GM12878 (cell line): ENCODE data around the gene ZNF44. TPM values are rescaled to one million over a fixed set of nuclear protein-coding genes. Genes with fewer than 3 reads are reported as not detected.

Experiments used
- ATAC-seq: fragments of 200-7000 bp; cut with Tn5 transposase; 3 replicates; pipeline ENCODE4 v1.9.1; 2020; ENCODE audit warnings: mild to moderate bottlenecking, moderate library complexity
- BruUV-seq: library from RNA; stranded (reverse); fragments of 400-500 nt; replicated peaks from 2 replicates; lab custom pipeline; 2021; lab: Mats Ljungman, UMichigan
- CTCF ChIA-PET: fragments of 300-600 bp; sonication (Branson Sonifier 250); formaldehyde crosslinking; extraction: SDS; loops from one replicate; lab custom pipeline; 2021; ENCODE audit warnings: inconsistent platforms; lab: Yijun Ruan, JAX
- POLR2A ChIA-PET: fragments of 350-600 bp; formaldehyde crosslinking; extraction: SDS; loops from one replicate; lab custom pipeline; 2021; ENCODE audit warnings: inconsistent platforms; lab: Charles Lee
- RAD21 ChIA-PET: fragments of 300-600 bp; sonication (Branson Sonifier 250); formaldehyde crosslinking; loops from one replicate; lab custom pipeline; 2023; ENCODE audit warnings: antibody characterized with exemption; ENCODE audit not compliant: unreplicated experiment; lab: Charles Lee
- SMC1A ChIA-PET: fragments of 300-600 bp; sonication (Branson Sonifier 250); formaldehyde crosslinking; loops from one replicate; lab custom pipeline; 2023; ENCODE audit not compliant: unreplicated experiment, uncharacterized antibody; lab: Charles Lee
- DNase-seq: peaks from one replicate; pipeline ENCODE4 v3.0.0-alpha.2; 2011; ENCODE audit warnings: low read depth, low spot score
- FAIRE-seq: peaks from 3 replicates; lab custom pipeline; 2011; peaks lifted over from hg19 to GRCh38; lab: Jason Lieb, UNC
- H2AFZ ChIP-seq: 2 replicates; pipeline ENCODE4 v1.6.0; 2011; ENCODE audit warnings: low read depth, low read length, control low read depth; ENCODE audit not compliant: control insufficient read depth
- H3K27ac ChIP-seq: 2 replicates; pipeline ENCODE4 v1.5.1; 2011; ENCODE audit warnings: control low read depth; ENCODE audit not compliant: control insufficient read depth, insufficient read depth
- H3K27me3 ChIP-seq, 2 experiments: replicated peaks in 1 of 2; 2 replicates each; pipeline versions ENCODE4 v1.6.0 to v1.6.1; 2011; ENCODE audit warnings: low read length in 1 of 2; ENCODE audit not compliant: control insufficient read depth in 2 of 2, insufficient read depth in 2 of 2
- H3K36me3 ChIP-seq, 2 experiments: 2 replicates each; pipeline ENCODE4 v1.5.1; 2011; ENCODE audit warnings: low read length in 1 of 2; ENCODE audit not compliant: control insufficient read depth in 2 of 2, insufficient read depth in 2 of 2
- H3K4me1 ChIP-seq: 2 replicates; pipeline ENCODE4 v1.6.1; 2011; ENCODE audit warnings: mild to moderate bottlenecking, low read length, moderate library complexity, mixed read lengths; ENCODE audit not compliant: control insufficient read depth, insufficient read depth
- H3K4me2 ChIP-seq: 2 replicates; pipeline ENCODE4 v1.6.0; 2011; ENCODE audit warnings: control low read depth; ENCODE audit not compliant: control insufficient read depth, insufficient read depth
- H3K4me3 ChIP-seq: fragments of 200-600 bp; sonication (generic); 2 replicates; pipeline ENCODE4 v1.5.1; 2016
- H3K79me2 ChIP-seq: 2 replicates; pipeline ENCODE4 v1.6.0; 2011; ENCODE audit warnings: low read length; ENCODE audit not compliant: control insufficient read depth, insufficient read depth
- H3K9ac ChIP-seq: 2 replicates; pipeline ENCODE4 v1.8.0; 2011; ENCODE audit warnings: low read length, control low read depth, mixed read lengths; ENCODE audit not compliant: control insufficient read depth, insufficient read depth
- H3K9me3 ChIP-seq: replicated peaks from 3 replicates; pipeline ENCODE4 v1.5.1; 2011; ENCODE audit warnings: mild to moderate bottlenecking, low read length; ENCODE audit not compliant: control insufficient read depth, insufficient read depth
- H4K20me1 ChIP-seq: 2 replicates; pipeline ENCODE4 v1.6.0; 2011; ENCODE audit not compliant: control insufficient read depth, insufficient read depth
- BRCA1 ChIP-seq: IDR thresholded peaks from 2 replicates; pipeline ENCODE4 v1.6.1; 2011; ENCODE audit warnings: low read depth, low read length, improper control_type of control experiment
- CEBPB ChIP-seq, 2 experiments: fragments of 150-350 bp in 1 of 2; IDR thresholded peaks; 2 replicates each; pipeline ENCODE4 v1.6.1; 2012 to 2014; ENCODE audit warnings: low read depth in 2 of 2, low read length in 2 of 2, borderline replicate concordance in 1 of 2, inconsistent platforms in 1 of 2
- EGR1 ChIP-seq, 2 experiments: IDR thresholded peaks; 1 replicate in 1 of 2; 2 replicates in 1 of 2; pipeline ENCODE4 v1.6.1; 2011 to 2012; ENCODE audit warnings: low read depth in 2 of 2, low read length in 2 of 2, borderline replicate concordance in 1 of 2, mild to moderate bottlenecking in 1 of 2, moderate library complexity in 1 of 2
- KAT2A ChIP-seq: conservative IDR thresholded peaks from 2 replicates; pipeline ENCODE4 v1.6.1; 2011; ENCODE audit warnings: low read depth, low read length; ENCODE audit not compliant: control insufficient read depth
- MEF2B ChIP-seq: fragments of 450-650 bp; IDR thresholded peaks from 2 replicates; pipeline ENCODE4 v1.6.1; 2018; ENCODE audit warnings: mild to moderate bottlenecking, moderate library complexity; ENCODE audit not compliant: partially characterized antibody, poor library complexity, severe bottlenecking
- MYC ChIP-seq: IDR thresholded peaks from 2 replicates; pipeline ENCODE4 v1.6.1; 2011; ENCODE audit warnings: mild to moderate bottlenecking, low read length, moderate library complexity, inconsistent platforms; ENCODE audit not compliant: insufficient read depth, insufficient replicate concordance, insufficient read length, severe bottlenecking
- POLR2AphosphoS2 ChIP-seq: IDR thresholded peaks from 2 replicates; pipeline ENCODE4 v1.6.1; 2011; ENCODE audit warnings: low read depth, mild to moderate bottlenecking, low read length, improper control_type of control experiment, moderate library complexity
- PRDM15 ChIP-seq: fragments of 450-650 bp; formaldehyde crosslinking; IDR thresholded peaks from 2 replicates; pipeline ENCODE4 v1.4.0; 2020; ENCODE audit warnings: mild to moderate bottlenecking, moderate library complexity
- WGBS: methylation state at CpG from one replicate; pipeline ENCODE4 v1.1.6; 2016; ENCODE audit warnings: low lambda C conversion rate; ENCODE audit not compliant: insufficient replicate concordance, insufficient coverage; ENCODE audit errors: missing lambda C conversion rate; 5-methylcytosine and 5-hydroxymethylcytosine counted together
- in situ Hi-C: fragments of 300-500 bp; cut with MboI; formaldehyde crosslinking; loops from 9 replicates; pipeline ENCODE4 v1.14.3; 2018; ENCODE audit warnings: mixed read lengths
- intact Hi-C: fragments of 100-400 bp; cut with micrococcal nuclease; formaldehyde crosslinking; loops from one replicate; pipeline ENCODE4 v1.14.2; 2022; ENCODE audit not compliant: unreplicated experiment
- polyA plus RNA-seq, 11 experiments: library from polyadenylated mRNA; depleted of rRNA in 4 of 11; unstranded in 6 of 11; stranded (reverse) in 5 of 11; fragments of >200 nt; fragmentation: Nextera tagmentation in 4 of 11; fragmentation: Illumina TruSeq in 1 of 11; extraction: Ambion mirVana in 4 of 11; extraction: Trizol in 1 of 11; gene quantifications; 1 replicate in 1 of 11; 2 replicates in 10 of 11; pipeline versions ENCODE4 v1.2.1 to v1.2.3, GENCODE V29; 2011 to 2016; ENCODE audit warnings: inconsistent platforms in 2 of 11, missing spikeins in 2 of 11, low read depth in 1 of 11
- total RNA-seq, 4 experiments: library from RNA; depleted of rRNA in 3 of 4; stranded (reverse); fragments of >200 nt in 3 of 4; fragmentation: Illumina TruSeq in 1 of 4; extraction: Trizol in 1 of 4; gene quantifications; 2 replicates each; pipeline versions ENCODE4 v1.2.1 to v1.2.3, GENCODE V29; 2013 to 2021
- TF ChIP-seq, protein P1 (sequence below): IDR thresholded peaks from 2 replicates; pipeline ENCODE4 v1.6.1; 2011; ENCODE audit warnings: low read depth, low read length, improper control_type of control experiment, borderline replicate concordance
- TF ChIP-seq, protein P2 (sequence below): fragments of 450-650 bp; IDR thresholded peaks from 2 replicates; pipeline ENCODE4 v1.6.1; 2018; ENCODE audit warnings: borderline replicate concordance, mild to moderate bottlenecking; ENCODE audit not compliant: partially characterized antibody

Gene ZNF44
- total and polyA plus RNA-seq, 10 of the 15 experiments (the other 5 are each of a cell fraction or from before 2014, with no cell fraction given) = 3.7 to 11.3 (median 5.4) TPM

DNA sequence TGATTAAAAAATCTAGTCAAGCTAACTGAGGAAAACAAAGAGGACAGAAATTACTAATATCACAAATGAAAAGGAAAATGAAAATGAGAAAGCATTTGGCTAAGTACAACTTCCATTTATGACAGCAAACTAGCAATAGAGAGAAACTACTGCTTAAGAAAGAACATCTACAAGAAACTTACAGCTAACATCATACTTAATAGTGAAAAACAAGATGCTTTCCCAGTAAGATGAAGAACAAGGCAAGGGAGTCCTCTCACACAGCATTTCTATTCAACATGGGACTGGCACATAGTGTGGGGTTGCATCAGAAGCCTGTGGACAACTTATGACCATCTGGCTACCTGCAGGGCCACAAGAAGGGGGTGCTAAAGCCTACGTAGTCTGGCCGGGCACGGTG is 39.3 kb downstream of the ZNF44 start:
- intact Hi-C loops = no loop called here
- TF ChIP-seq MEF2B = no peak
- no peak for TF ChIP-seq PRDM15 (CRISPR knock-in tag)
- no peak for TF ChIP-seq POLR2AphosphoS2
- TF ChIP-seq EGR1 (IDR thresholded peaks at IDR 0.05; ENCODE audit: borderline replicate concordance in 1 of 2, low read depth in 2 of 2, low read length in 2 of 2) = no peak
- no peak for TF ChIP-seq BRCA1
- TF ChIP-seq, protein P1, sequence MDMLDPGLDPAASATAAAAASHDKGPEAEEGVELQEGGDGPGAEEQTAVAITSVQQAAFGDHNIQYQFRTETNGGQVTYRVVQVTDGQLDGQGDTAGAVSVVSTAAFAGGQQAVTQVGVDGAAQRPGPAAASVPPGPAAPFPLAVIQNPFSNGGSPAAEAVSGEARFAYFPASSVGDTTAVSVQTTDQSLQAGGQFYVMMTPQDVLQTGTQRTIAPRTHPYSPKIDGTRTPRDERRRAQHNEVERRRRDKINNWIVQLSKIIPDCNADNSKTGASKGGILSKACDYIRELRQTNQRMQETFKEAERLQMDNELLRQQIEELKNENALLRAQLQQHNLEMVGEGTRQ = no peak
- no peak for TF ChIP-seq CEBPB (IDR thresholded peaks at IDR 0.05; ENCODE audit: borderline replicate concordance in 1 of 2, low read depth in 2 of 2, low read length in 2 of 2)
- no peak for TF ChIP-seq KAT2A
- TF ChIP-seq, protein P2, sequence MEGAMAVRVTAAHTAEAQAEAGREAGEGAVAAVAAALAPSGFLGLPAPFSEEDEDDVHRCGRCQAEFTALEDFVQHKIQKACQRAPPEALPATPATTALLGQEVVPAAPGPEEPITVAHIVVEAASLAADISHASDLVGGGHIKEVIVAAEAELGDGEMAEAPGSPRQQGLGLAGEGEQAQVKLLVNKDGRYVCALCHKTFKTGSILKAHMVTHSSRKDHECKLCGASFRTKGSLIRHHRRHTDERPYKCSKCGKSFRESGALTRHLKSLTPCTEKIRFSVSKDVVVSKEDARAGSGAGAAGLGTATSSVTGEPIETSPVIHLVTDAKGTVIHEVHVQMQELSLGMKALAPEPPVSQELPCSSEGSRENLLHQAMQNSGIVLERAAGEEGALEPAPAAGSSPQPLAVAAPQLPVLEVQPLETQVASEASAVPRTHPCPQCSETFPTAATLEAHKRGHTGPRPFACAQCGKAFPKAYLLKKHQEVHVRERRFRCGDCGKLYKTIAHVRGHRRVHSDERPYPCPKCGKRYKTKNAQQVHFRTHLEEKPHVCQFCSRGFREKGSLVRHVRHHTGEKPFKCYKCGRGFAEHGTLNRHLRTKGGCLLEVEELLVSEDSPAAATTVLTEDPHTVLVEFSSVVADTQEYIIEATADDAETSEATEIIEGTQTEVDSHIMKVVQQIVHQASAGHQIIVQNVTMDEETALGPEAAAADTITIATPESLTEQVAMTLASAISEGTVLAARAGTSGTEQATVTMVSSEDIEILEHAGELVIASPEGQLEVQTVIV = no peak
- no peak for TF ChIP-seq MYC
- TF ChIP-seq, all 136 proteins: peak for 0
- H3K4me2 ChIP-seq = no peak overlapping the region
- H4K20me1 ChIP-seq = no peaks in the 10 kb centered on the region
- no peaks in the 10 kb centered on the region for H3K79me2 ChIP-seq
- ChIA-PET CTCF (no interaction called here), POLR2A (no interaction called here), SMC1A (no interaction called here), RAD21 (no interaction called here)
- H3K27me3 ChIP-seq = no peaks in the 10 kb centered on the region
- in situ Hi-C loops = no loop called here
- no peak overlapping the region for H3K27ac ChIP-seq
- FAIRE-seq = no peak
- WGBS = 80% methylated on average over 3 of the region's 3 CpGs
- no peaks in the 10 kb centered on the region for H3K4me1 ChIP-seq
- H3K4me3 ChIP-seq = no peak overlapping the region
- H2AFZ ChIP-seq = no peak overlapping the region
- no peak for ATAC-seq
- no TSS peak for BruUV-seq
- no peak for DNase-seq
- H3K36me3 ChIP-seq = no peaks in the 10 kb centered on the region
- H3K9ac ChIP-seq = no peak overlapping the region
- H3K9me3 ChIP-seq = no peaks in the 10 kb centered on the region; the same call in 1 of the 3 replicates
